HT1080 (cell line): ENCODE measurements around the gene BPIFA3. TPM values are rescaled to one million over a fixed set of nuclear protein-coding genes. Genes with fewer than 3 reads are reported as not detected.

Source experiments
- DNase-seq: peaks from one replicate; pipeline ENCODE4 v3.0.0-alpha.2; 2015; ENCODE audit warnings: low read depth
- total RNA-seq: library from RNA; depleted of rRNA; stranded (reverse); fragments of >200 nt; shearing (Covaris generic); gene quantifications from 2 replicates; pipeline ENCODE4 v1.2.3, GENCODE V29; 2014

BPIFA3 gene
- total RNA-seq, 1 experiment from 2014 or later, result not detected

DNA sequence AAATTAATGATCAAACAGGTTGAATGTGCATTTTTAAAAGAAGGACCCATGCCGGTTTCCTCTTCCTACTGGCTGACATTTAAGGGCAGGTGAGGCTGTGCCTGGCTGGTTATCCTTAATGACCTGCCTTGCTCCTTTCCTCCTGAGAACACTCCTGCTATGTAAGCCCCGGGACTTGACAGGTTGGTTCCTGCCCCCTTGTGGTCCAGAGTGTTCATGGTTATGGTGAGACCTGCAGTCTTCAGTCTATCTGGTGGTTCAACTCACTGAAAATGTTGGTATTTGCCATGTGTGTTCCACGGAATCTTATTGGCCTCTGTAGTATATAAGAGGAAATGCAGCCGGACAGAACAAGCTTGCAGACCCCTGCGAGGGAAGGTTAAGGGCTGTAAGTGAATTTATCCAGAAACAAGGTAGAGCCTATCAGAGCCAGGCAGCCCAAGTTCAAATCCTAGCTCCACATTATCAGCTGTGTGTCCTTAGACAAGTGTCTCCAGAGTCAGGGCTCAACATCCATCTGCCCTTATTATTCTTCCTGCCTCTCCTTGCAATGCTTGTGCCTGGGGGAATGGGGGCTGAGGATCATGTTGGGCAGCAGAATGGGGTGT, 5.2 kb upstream of the BPIFA3 start:
- DNase-seq, result peak; percentile 29

GRCh38 chr20:33224399-33224798, 7.2 kb downstream of the BPIFA3 start:
- DNase-seq, result no peak

DNA sequence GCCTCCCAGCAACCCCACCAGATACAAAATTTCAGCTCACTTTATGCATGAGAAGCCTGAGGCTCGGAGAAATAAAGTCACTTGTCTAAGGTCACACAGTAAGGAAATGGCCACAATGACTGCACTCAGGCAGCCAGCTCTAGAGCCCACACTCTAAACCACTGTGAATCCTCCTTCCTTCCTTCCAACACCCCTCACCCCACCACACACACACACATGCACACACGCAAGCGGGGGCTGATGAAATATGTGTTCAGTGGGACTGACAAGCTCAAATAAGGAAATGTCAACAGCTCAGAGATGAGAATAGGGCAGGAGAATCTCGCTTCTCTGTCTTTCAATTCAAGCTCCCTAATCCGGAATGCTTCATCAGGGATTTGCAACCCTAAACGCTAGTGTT, 12.7 kb downstream of the BPIFA3 start:
- DNase-seq, result no peak

DNA sequence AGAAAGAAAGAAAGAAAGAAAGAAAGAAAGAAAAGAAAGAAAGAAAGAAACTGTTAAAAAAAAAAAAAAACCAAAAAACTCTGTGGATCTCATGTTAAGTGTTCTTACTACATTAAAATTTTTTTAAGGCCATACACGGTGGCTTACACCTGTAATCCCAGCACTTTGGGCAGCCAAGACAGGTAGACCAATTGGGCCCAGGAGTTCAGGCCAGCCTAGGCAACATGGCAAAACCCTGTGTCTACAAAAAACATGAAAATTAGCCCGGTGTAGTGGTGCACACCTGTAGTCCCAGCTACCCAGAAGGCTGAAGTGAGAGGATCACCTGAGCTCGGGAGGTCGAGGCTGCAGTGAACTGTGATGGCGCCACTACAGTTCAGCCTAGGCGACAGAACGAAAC, 14.1 kb downstream of the BPIFA3 start:
- DNase-seq, result no peak

DNA sequence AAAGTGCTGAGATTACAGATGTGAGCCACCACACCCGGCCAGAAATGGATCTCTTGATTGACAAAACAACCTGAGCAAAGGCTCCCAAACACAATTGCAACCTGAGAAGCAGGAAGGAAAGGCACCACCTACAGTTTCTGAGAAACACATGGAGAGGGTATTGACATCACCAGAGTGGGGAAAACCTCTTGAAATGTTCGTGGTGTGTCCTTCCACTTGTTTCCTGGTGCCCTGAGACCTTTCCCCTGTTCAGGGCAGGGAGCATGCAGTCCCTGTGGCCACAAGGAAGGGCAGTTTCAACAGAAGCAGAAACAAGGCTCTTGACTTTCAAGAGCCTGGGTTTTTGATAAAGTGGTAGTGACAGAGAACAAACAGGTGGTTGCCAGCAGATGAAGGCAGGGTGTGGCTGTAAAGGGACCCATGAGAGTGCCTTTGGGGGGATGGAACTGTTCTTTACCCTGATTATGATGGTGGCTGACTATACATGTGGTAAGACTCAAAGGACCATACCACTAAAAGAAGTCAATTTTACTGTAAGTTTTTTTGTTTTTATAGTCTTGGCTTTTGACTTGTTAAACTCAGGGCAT, 15.4 kb downstream of the BPIFA3 start:
- no peak for DNase-seq

DNA sequence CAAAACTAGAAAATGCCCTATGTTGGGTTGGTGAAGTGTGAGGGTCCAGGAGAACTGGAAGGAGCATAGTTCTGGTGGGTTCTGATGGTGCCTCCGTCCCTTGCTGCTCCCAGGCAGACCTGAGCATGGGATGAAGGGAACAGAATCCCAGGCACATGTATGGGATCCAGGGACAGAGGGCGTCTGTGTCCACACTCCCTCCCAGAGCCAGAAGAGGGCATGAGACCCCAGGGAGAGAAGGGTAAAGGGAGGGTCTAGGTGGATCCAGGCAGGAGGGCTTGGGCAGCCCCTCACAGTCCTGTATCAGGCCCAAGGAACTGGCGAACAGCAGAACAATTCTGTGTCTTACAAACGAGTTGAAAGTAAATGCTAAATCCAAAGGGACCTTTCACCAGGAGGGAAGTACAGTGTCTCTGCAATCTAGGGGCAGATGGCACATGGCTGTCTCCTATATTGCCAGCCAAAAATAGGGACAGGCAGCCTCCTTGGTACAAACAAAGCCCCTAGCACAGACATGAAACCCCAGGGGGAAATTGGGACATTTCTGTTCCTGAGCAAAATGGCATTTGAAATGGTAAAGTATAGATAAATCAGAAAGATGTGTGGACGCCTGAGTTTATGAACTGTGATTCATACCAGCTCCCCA, 16.1 kb downstream of the BPIFA3 start:
- no peak for DNase-seq

DNA sequence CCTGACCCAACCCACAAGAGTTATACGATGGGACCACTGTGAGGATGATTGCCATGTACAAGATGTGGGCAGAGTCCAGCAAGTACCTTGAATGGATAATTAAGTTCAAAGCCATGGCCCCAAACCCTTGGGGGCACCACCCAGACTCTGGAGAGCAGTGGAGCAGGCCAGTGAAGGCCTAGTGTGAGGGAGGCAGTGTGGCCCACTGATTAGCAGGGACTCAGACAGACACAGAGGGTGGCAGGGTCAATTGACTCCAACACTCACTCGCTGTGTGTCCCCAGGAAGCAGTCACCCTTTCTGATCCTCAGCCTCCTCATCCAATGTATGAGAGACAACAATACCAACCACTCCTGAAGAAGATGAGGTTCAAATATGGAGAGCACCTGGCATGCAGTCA, 16.9 kb downstream of the BPIFA3 start:
- no peak for DNase-seq

DNA sequence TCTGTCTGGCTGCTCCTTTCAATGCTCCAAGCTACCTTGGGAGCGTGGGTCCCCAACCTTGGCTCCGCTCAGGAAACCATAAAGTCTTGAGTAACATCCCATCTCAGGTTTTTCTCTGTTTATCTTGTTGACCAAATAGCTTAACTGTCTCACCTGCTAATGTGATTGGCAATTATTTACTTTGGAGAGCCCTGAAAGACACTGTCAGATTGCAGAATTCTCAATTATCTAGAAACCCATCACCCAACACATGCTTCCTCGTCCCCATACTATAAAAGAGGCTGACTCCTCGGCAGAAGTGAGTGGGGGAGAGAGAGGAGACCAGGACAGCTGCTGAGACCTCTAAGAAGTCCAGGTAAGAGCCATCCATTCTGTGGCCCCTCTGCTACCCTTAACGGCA, 18.5 kb downstream of the BPIFA3 start, which contains the start of gene BPIFA1:
BPIFA1 (plus strand) TSS at position 301 of the 400 bp plus-strand sequence. CDS start 1,716 bp downstream, outside the sequence.
- no peak for DNase-seq

GRCh38 chr20:33236351-33236750, 19.2 kb downstream of the BPIFA3 start:
- no peak for DNase-seq

DNA sequence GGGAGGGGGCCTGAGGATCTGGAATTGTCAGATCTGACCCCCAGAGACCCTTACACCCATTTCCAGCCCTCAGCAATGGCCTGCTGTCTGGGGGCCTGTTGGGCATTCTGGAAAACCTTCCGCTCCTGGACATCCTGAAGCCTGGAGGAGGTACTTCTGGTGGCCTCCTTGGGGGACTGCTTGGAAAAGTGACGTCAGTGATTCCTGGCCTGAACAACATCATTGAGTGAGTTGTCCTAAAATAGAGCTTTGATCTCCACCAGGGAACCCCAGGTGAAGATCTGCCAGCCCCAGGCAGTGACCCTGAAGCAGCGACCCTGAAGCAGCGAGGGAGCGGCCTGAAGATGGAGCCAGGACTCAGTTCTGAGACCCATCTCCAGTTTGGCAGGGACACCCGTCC, 20.8 kb downstream of the BPIFA3 start:
- no peak for DNase-seq

GRCh38 chr20:33239418-33239817, 22.3 kb downstream of the BPIFA3 start:
- no peak for DNase-seq

DNA sequence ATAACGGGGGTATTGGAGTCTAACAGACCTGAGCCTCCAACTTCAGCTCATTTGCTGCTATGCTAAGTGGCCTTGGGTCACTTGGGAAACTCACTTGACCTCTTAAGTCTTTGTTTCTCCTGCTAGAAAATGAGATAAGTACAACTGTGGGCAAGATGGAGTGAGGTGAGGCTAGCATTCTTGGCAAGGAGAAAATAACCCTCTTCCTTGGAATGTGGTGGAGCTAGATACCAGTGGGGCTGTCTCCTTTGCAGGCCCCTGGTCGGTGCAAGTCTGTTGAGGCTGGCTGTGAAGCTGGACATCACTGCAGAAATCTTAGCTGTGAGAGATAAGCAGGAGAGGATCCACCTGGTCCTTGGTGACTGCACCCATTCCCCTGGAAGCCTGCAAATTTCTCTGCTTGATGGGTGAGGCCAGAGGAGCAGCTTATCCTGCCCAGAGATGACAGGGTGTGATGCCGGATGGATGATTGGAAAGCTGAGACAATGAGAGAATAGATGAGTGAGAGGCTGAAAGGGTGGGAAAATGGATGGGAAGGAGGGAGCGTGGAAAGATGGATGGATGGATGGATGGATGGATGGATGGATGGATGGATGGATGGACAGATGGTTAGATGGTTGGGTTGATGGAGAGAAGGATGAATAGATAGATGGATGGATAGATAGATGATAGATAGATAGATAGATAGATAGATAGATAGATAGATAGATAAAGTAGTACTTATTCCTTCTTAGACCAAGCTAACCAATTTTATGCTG, 23.0 kb downstream of the BPIFA3 start:
- no peak for DNase-seq

DNA sequence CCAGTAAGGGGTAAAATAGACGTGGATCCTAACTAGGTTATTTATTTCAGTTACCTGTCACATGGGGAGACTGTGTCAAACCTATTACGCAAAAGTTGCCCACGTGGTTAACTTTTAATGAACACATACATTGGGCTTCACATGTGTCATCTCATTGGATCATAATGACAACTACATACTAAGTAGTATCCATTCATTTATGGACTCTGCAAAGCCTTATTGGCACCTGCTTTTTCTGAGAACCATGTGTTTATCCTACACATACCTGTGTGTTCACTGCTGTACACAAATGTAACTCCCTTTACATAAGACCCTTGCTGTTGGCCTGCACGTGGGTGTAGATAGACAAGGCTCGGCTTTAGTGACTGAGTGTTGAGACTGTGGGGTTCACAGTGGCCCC, 23.8 kb downstream of the BPIFA3 start:
- no peak for DNase-seq

DNA sequence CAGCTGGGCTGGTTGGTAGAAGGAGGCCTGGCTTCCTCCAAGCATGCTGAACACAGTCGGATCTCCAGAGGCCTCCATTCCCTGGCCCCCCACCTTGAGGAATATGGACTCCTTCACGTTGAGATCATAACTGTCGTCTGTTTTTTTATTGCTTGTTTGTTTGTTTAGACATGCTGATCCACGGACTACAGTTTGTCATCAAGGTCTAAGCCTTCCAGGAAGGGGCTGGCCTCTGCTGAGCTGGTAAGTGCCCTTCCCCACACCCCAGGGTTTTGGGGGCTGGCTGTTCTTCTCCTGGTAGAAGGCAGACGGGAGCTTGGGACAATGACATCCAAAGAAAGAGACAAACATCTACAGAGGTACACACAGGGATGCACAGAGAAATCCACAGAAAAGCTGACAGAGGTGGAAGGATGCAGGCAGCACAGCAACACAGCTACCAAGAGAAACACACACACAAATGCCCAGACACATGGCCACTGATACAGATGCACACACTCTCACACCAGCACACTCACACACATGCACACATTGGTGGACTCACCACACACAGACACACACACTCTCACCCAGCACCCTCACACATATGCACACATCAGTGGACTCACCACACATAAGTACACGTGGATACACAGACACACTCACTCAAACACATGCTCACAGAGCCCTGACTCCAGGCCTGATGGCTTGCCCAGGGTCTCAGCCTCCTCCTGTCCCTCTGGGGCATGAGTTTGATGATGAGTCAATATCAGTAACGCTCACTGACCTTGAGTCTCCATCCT, 25.4 kb downstream of the BPIFA3 start:
- DNase-seq, result no peak

DNA sequence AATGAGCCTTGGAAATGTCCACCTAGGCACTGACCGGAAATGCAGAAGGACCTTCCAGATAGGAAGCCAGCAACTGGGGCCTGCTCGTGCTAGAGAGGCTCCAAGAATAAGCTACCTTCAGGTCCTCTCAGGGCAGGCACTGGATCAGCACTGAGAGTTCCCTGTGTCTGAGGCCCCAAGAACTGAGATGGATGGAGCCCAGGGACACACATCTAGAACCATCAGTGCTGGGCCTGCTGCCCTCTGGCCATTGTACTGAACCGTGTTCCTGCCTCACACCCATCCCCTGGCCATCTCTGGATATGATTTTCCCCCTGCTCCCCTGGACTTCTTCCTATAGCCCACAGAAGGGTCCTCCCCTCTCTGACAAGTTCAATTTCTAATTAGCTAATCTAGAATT, 28.9 kb downstream of the BPIFA3 start:
- DNase-seq, result no peak

DNA sequence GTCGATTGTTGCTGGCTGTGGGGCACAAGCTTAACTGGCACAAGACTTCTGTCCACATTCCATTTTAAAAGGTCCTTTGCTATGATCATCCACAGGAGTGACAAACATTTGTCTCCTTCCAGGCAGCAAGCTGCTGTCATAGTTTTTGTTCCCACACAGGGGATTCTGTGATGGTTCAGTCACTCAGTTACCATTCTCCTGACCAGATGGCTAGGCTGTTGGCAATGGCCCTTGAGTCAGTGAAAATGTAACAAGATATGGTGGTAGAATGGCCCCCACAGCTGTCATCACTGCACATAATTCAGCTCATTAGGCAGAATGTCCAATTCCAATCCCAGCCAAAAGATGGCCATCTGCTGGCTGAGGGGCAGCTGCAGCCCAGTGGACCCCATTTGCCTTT, 32.3 kb downstream of the BPIFA3 start:
- DNase-seq, result no peak

DNA sequence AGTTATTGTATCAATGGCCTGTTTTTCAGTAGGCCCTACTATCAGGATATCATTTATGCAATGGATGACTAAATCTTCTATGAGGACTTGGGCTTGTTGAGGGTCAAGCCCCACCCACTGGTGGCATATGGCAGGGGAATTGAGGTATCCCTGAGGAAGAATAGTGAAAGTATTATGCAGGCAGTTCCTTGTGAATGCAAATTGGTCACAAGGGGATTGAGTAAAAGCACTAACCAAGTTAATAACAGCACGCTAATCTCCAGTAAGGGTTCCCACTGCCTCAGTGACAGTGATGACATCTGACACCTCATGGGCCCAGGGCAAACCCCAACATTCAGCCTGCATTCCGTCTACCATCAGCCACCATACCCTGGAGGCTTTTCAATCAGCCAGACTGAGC, 33.5 kb downstream of the BPIFA3 start:
- DNase-seq, result no peak

DNA sequence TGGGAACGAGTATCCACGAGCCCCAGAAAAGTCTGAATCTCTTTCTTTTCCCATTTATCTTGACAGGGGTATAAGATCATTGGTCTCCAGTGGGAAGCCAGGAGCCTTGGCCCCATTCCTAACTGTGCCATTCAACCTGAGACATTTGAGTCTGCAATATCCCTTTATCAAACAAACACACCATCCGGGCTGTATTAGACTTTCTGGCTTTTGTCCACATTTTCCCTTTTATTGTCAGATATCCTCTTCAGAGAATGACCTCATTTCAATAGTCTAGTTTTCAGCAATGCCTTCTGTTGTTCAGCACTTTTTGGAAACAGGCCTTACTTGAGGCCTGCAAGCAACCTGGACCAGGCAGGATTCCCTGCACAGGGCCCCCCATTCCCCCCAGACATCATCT, 34.3 kb downstream of the BPIFA3 start:
- no peak for DNase-seq

GRCh38 chr20:33252460-33252859, 35.3 kb downstream of the BPIFA3 start:
- DNase-seq, result no peak

DNA sequence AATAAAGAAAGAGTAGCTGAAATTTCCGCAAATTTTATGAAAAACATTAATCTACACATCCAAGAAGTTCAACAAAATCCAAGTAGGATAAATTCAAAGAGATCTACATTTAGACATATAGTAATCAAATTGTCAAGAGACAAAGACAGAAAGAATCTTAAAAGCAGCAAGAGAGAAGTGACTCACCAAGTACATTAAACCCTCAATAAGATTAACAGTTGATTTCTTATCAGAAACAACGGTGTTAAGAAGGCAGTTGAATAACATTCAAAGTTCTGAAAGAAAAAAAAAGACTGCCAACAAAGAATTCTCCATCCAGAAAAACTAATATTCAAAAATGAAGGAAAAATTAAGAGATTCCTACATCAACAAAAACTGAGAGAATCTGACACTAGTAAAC, 37.9 kb downstream of the BPIFA3 start:
- no peak for DNase-seq

- no peak for DNase-seq
Measured at GRCh38 chr20:33257237-33257636, 40.1 kb downstream of the BPIFA3 start.
